GM23338 (cell line): ENCODE results near the gene CAMKK2. TPM values are rescaled to one million over a fixed set of nuclear protein-coding genes. Genes with fewer than 3 reads are reported as not detected.

Experiments
- ATAC-seq: fragments of 200-7000 bp; cut with Tn5 transposase; 3 replicates; pipeline ENCODE4 v1.9.1; 2020
- DNase-seq: peaks from one replicate; pipeline ENCODE4 v3.0.0-alpha.2; 2015; ENCODE audit warnings: low spot score
- H2AFZ ChIP-seq: fragments of 200-600 bp; sonication (generic); 2 replicates; pipeline ENCODE4 v1.8.0; 2016; ENCODE audit warnings: antibody characterized with exemption, mild to moderate bottlenecking, moderate library complexity
- H3F3A ChIP-seq: fragments of 200-600 bp; sonication (generic); replicated peaks from 2 replicates; pipeline ENCODE4 v1.8.0; 2017; ENCODE audit warnings: antibody characterized with exemption, mixed run types, low read depth
- H3K27ac ChIP-seq: fragments of 200-600 bp; sonication (generic); 2 replicates; pipeline ENCODE4 v1.6.1; 2016; ENCODE audit warnings: low read depth
- H3K27me3 ChIP-seq: fragments of 200-600 bp; sonication (generic); 2 replicates; pipeline ENCODE4 v1.8.0; 2016; ENCODE audit warnings: mild to moderate bottlenecking, mixed run types, moderate library complexity; ENCODE audit not compliant: insufficient read depth
- H3K36me3 ChIP-seq: fragments of 200-600 bp; sonication (generic); 2 replicates; pipeline ENCODE4 v1.8.0; 2016; ENCODE audit warnings: mild to moderate bottlenecking; ENCODE audit not compliant: insufficient read depth
- H3K4me1 ChIP-seq: fragments of 200-600 bp; sonication (generic); 2 replicates; pipeline ENCODE4 v1.8.0; 2016; ENCODE audit warnings: mild to moderate bottlenecking, moderate library complexity; ENCODE audit not compliant: insufficient read depth
- H3K4me2 ChIP-seq: fragments of 200-600 bp; sonication (generic); 2 replicates; pipeline ENCODE4 v1.7.1; 2017; ENCODE audit warnings: mixed run types
- H3K4me3 ChIP-seq: fragments of 200-600 bp; sonication (generic); 2 replicates; pipeline ENCODE4 v1.6.1; 2016; ENCODE audit warnings: mixed run types
- H3K79me2 ChIP-seq: fragments of 200-600 bp; sonication (generic); replicated peaks from 2 replicates; pipeline ENCODE4 v1.8.0; 2017; ENCODE audit warnings: mild to moderate bottlenecking; ENCODE audit not compliant: insufficient read depth
- H3K9me2 ChIP-seq: fragments of 200-600 bp; sonication (generic); 2 replicates; pipeline ENCODE4 v1.8.0; 2017; ENCODE audit not compliant: insufficient read depth
- H4K20me1 ChIP-seq: fragments of 200-600 bp; sonication (generic); replicated peaks from 2 replicates; pipeline ENCODE4 v1.8.0; 2017; ENCODE audit warnings: mild to moderate bottlenecking; ENCODE audit not compliant: insufficient read depth
- H3K27ac Mint-ChIP-seq: 2 replicates; pipeline ENCODE4 v1.8.0; 2020; ENCODE audit warnings: inconsistent platforms, mild to moderate bottlenecking, moderate library complexity, mixed read lengths
- H3K27me3 Mint-ChIP-seq: 3 replicates; pipeline ENCODE4 v1.8.0; 2022; ENCODE audit warnings: low read depth, mild to moderate bottlenecking, moderate library complexity, mixed read lengths, inconsistent platforms; ENCODE audit not compliant: insufficient read depth, poor library complexity
- H3K36me3 Mint-ChIP-seq: 3 replicates; pipeline ENCODE4 v1.8.0; 2021; ENCODE audit warnings: low read depth, mild to moderate bottlenecking, inconsistent platforms, moderate library complexity, mixed read lengths
- H3K4me1 Mint-ChIP-seq: 3 replicates; pipeline ENCODE4 v1.8.0; 2020; ENCODE audit warnings: mild to moderate bottlenecking, inconsistent platforms, mixed read lengths
- H3K4me3 Mint-ChIP-seq: 3 replicates; pipeline ENCODE4 v1.8.0; 2021; ENCODE audit warnings: moderate library complexity, mild to moderate bottlenecking, inconsistent platforms, mixed read lengths
- H3K9me3 Mint-ChIP-seq: 3 replicates; pipeline ENCODE4 v1.8.0; 2020; ENCODE audit warnings: moderate library complexity, mild to moderate bottlenecking, inconsistent platforms, mixed read lengths
- CREB1 ChIP-seq: fragments of 250-450 bp; sonication (Bioruptor Pico); IDR thresholded peaks from 2 replicates; pipeline ENCODE4 v1.5.0; 2020; ENCODE audit warnings: low read depth, mild to moderate bottlenecking, moderate library complexity
- ETS1 ChIP-seq: IDR thresholded peaks from 2 replicates; pipeline ENCODE4 v1.6.1; 2016; ENCODE audit warnings: antibody characterized with exemption
- EZH2 ChIP-seq: fragments of 200-600 bp; sonication (generic); IDR thresholded peaks from one replicate; pipeline ENCODE4 v1.8.0; 2017; ENCODE audit warnings: antibody characterized with exemption, mild to moderate bottlenecking, low read depth; ENCODE audit not compliant: unreplicated experiment
- EZH2phosphoT487 ChIP-seq: fragments of 200-600 bp; sonication (generic); IDR thresholded peaks from one replicate; pipeline ENCODE4 v1.8.1; 2018; ENCODE audit warnings: antibody characterized with exemption; ENCODE audit not compliant: unreplicated experiment
- JUNB ChIP-seq: IDR thresholded peaks from one replicate; pipeline ENCODE4 v1.6.1; 2016; ENCODE audit warnings: antibody characterized with exemption; ENCODE audit not compliant: unreplicated experiment
- NANOG ChIP-seq: IDR thresholded peaks from 2 replicates; pipeline ENCODE4 v1.6.1; 2016; ENCODE audit warnings: antibody characterized with exemption, borderline replicate concordance
- POLR2AphosphoS5 ChIP-seq: IDR thresholded peaks from 2 replicates; pipeline ENCODE4 v1.6.1; 2016; ENCODE audit warnings: antibody characterized with exemption, low read depth
- STAT1 ChIP-seq: IDR thresholded peaks from one replicate; pipeline ENCODE4 v1.6.1; 2016; ENCODE audit warnings: antibody characterized with exemption; ENCODE audit not compliant: unreplicated experiment
- ZNF114 ChIP-seq: fragments of 250-450 bp; sonication (Bioruptor Pico); IDR thresholded peaks from 2 replicates; pipeline ENCODE4 v1.5.0; 2020; ENCODE audit warnings: mild to moderate bottlenecking, moderate library complexity
- ZNF331 ChIP-seq: fragments of 250-450 bp; sonication (Bioruptor Pico); IDR thresholded peaks from 2 replicates; pipeline ENCODE4 v1.5.0; 2020; ENCODE audit warnings: low read depth, mild to moderate bottlenecking, moderate library complexity
- ZNF462 ChIP-seq: fragments of 250-450 bp; sonication (Bioruptor Pico); IDR thresholded peaks from 2 replicates; pipeline ENCODE4 v1.5.0; 2020; ENCODE audit warnings: mild to moderate bottlenecking, moderate library complexity
- polyA plus RNA-seq: library from polyadenylated mRNA; unstranded; fragments of >200 nt; fragmentation: Nextera tagmentation; extraction: Ambion mirVana; gene quantifications from 2 replicates; pipeline ENCODE4 v1.2.1, GENCODE V29; 2016
- total RNA-seq: library from RNA; depleted of rRNA; stranded (reverse); fragments of >200 nt; shearing (Covaris generic); gene quantifications from 2 replicates; pipeline ENCODE4 v1.2.3, GENCODE V29; 2014

The CAMKK2 gene
- total and polyA plus RNA-seq, 2 experiments from 2014 or later, result 10.3 to 26.4 TPM

GRCh38 chr12:121285856-121286255 is 10.7 kb downstream of the CAMKK2 start (continued):
- TF ChIP-seq ZNF462 (CRISPR knock-in tag), result no peak

GRCh38 chr12:121284551-121285390 is 11.7 kb downstream of the CAMKK2 start:
- ATAC-seq, result no peak
- H3K27me3 Mint-ChIP-seq, result peaks cover 10% of the 10 kb centered on the region
- no peak for TF ChIP-seq JUNB
- no peak for TF ChIP-seq NANOG
- no peak for TF ChIP-seq ZNF114 (CRISPR knock-in tag)
- no peak for TF ChIP-seq POLR2AphosphoS5
- TF ChIP-seq EZH2phosphoT487, result no peak
- no peak for TF ChIP-seq CREB1
- TF ChIP-seq ETS1, result no peak
- no peak for TF ChIP-seq STAT1
- TF ChIP-seq EZH2, result no peak
- TF ChIP-seq ZNF331 (CRISPR knock-in tag), result no peak

More at GRCh38 chr12:121284551-121285390, 11.7 kb downstream of the CAMKK2 start:
- peaks cover 6% of the 10 kb centered on the region; the same call in 1 of the 2 replicates for H3F3A ChIP-seq
- H4K20me1 ChIP-seq, result 0 out of 2 replicates have a peak, but pooled peaks cover 5% of the 10 kb centered on the region
- H2AFZ ChIP-seq, result no peak overlapping the region
- H3K27me3 ChIP-seq, result no peaks in the 10 kb centered on the region
- H3K9me2 ChIP-seq, result no peaks in the 10 kb centered on the region
- H3K4me1 ChIP-seq, result peaks cover 32% of the 10 kb centered on the region
- DNase-seq, result no peak
- H3K4me3 Mint-ChIP-seq, result no peak overlapping the region
- H3K36me3 ChIP-seq, result no peaks in the 10 kb centered on the region
- peaks cover 7% of the 10 kb centered on the region; the same call in 1 of the 2 replicates for H3K79me2 ChIP-seq
- no peak overlapping the region for H3K4me3 ChIP-seq
- H3K27ac ChIP-seq, result no peak overlapping the region
- H3K36me3 Mint-ChIP-seq, result peaks cover 5% of the 10 kb centered on the region; the same call in 2 of the 3 replicates
- no peak overlapping the region for H3K4me2 ChIP-seq
- H3K27ac Mint-ChIP-seq, result no peak overlapping the region
- H3K4me1 Mint-ChIP-seq, result peaks cover 44% of the 10 kb centered on the region
- H3K9me3 Mint-ChIP-seq, result no peaks in the 10 kb centered on the region; the same call in 2 of the 3 replicates
